ENCODE measurements around the gene PPP5C. TPM values are rescaled to one million over a fixed set of nuclear protein-coding genes. Genes with fewer than 3 reads are reported as not detected.
A peak's percentile ranks its signal among the peaks of the same experiment; 100 is the strongest.

The PPP5C gene
- total and polyA plus RNA-seq, 3 experiments from 2014 or later: 38.7 to 124 (median 124) TPM

- Histone ChIP-seq H3K36me3 (ENCODE audit: insufficient read depth, low read length) (peaks cover 15% of the 10 kb centered on the region), H3K27ac (ENCODE audit: low read depth, low read length) (peak overlapping the region; percentile 48), H3K27me3 (ENCODE audit: insufficient read depth, low read length, poor library complexity, severe bottlenecking) (no peaks in the 10 kb centered on the region), H3K9me3 (ENCODE audit: low read length) (no peaks in the 10 kb centered on the region), H3K4me1 (ENCODE audit: insufficient read depth, low read length) (peaks cover 52% of the 10 kb centered on the region), H3K4me3 (ENCODE audit: low read length) (peak overlapping the region; percentile 51)
- peaks cover 0 to 5% of the 10 kb centered on the region in 2 donors for H3K27me3 Mint-ChIP-seq
- H3K4me1 Mint-ChIP-seq: peaks cover 58 to 85% (median 65%) of the 10 kb centered on the region in 3 donors
- DNase-seq: no peak
- peak overlapping the region; percentile 83 to 98 (median 88) for H3K27ac Mint-ChIP-seq
- peaks cover 0 to 33% (median 0%) of the 10 kb centered on the region in 3 donors for H3K36me3 Mint-ChIP-seq
- CTCF ChIA-PET: interaction anchor here (1.5 kb wide), 1 partner anchor 21 kb away, joined by 3 read pairs; no protein-coding TSS in a partner anchor
- H3K4me3 Mint-ChIP-seq: peak overlapping the region; percentile 66 to 94 (median 78)
- H3K9me3 Mint-ChIP-seq: no peaks in the 10 kb centered on the region
- POLR2A ChIA-PET: no interaction called here
Measured at GRCh38 chr19:46350029-46350757, 3.3 kb downstream of the PPP5C start.

- DNase-seq: peak in 2 of 5 donors; percentile 8 to 24
- H3K36me3 ChIP-seq (ENCODE audit: insufficient read depth, low read length): peaks cover 15% of the 10 kb centered on the region
- H3K27ac ChIP-seq (ENCODE audit: low read depth, low read length): peak overlapping the region; percentile 48
- Mint-ChIP-seq H3K27me3 (peaks cover 0 to 2% of the 10 kb centered on the region in 2 donors), H3K36me3 (peaks cover 0 to 39% (median 1%) of the 10 kb centered on the region in 3 donors), H3K9me3 (no peaks in the 10 kb centered on the region), H3K4me3 (peak overlapping the region; percentile 66 to 94 (median 78)), H3K27ac (peak overlapping the region; percentile 74 to 98 (median 88)), H3K4me1 (peaks cover 62 to 86% (median 66%) of the 10 kb centered on the region in 3 donors)
- peak overlapping the region; percentile 51 for H3K4me3 ChIP-seq (ENCODE audit: low read length)
- H3K9me3 ChIP-seq (ENCODE audit: low read length): no peaks in the 10 kb centered on the region
- POLR2A ChIA-PET: no interaction called here
- no peaks in the 10 kb centered on the region for H3K27me3 ChIP-seq (ENCODE audit: insufficient read depth, low read length, poor library complexity, severe bottlenecking)
- peaks cover 52% of the 10 kb centered on the region for H3K4me1 ChIP-seq (ENCODE audit: insufficient read depth, low read length)
- CTCF ChIA-PET: interaction anchor here (1.5 kb wide), 1 partner anchor 21 kb away, joined by 3 read pairs; no protein-coding TSS in a partner anchor
Measured at GRCh38 chr19:46350758-46351159, 3.9 kb downstream of the PPP5C start.

- H3K36me3 Mint-ChIP-seq: peaks cover 0 to 43% (median 1%) of the 10 kb centered on the region in 3 donors
- CTCF ChIA-PET: interaction anchor here (1.0 to 1.5 kb wide), 2 partner anchors 20 to 44 kb away, joined by 3 to 4 read pairs; no protein-coding TSS in a partner anchor
Measured at GRCh38 chr19:46351241-46352041, 4.6 kb downstream of the PPP5C start.

GRCh38 chr19:46353730-46354528 lies 7.0 kb downstream of the PPP5C start:
- Mint-ChIP-seq H3K27ac (peak overlapping the region in 3 of 8 donors; percentile 10 to 47 (median 16)), H3K4me3 (no peak overlapping the region), H3K36me3 (peaks cover 0 to 53% (median 3%) of the 10 kb centered on the region in 3 donors), H3K9me3 (no peaks in the 10 kb centered on the region), H3K27me3 (no peaks in the 10 kb centered on the region), H3K4me1 (peaks cover 52 to 85% (median 67%) of the 10 kb centered on the region in 3 donors)
- no peak overlapping the region for H3K4me3 ChIP-seq (ENCODE audit: low read length)
- no peak for DNase-seq
- H3K27ac ChIP-seq (ENCODE audit: low read depth, low read length): no peak overlapping the region
- ChIA-PET POLR2A (interaction anchor here (0.6 kb wide), 1 partner anchor 58 kb away, joined by 3 read pairs; no protein-coding TSS in a partner anchor), CTCF (interaction anchor here (1.1 kb wide), 1 partner anchor 54 kb away, joined by 3 read pairs; no protein-coding TSS in a partner anchor)
- H3K36me3 ChIP-seq (ENCODE audit: insufficient read depth, low read length): peaks cover 19% of the 10 kb centered on the region
- peaks cover 33% of the 10 kb centered on the region for H3K4me1 ChIP-seq (ENCODE audit: insufficient read depth, low read length)
- H3K27me3 ChIP-seq (ENCODE audit: insufficient read depth, low read length, poor library complexity, severe bottlenecking): no peaks in the 10 kb centered on the region
- H3K9me3 ChIP-seq (ENCODE audit: low read length): no peaks in the 10 kb centered on the region

More at GRCh38 chr19:46351241-46352041, 4.6 kb downstream of the PPP5C start:
- H3K36me3 ChIP-seq (ENCODE audit: insufficient read depth, low read length): peaks cover 15% of the 10 kb centered on the region
- Mint-ChIP-seq H3K9me3 (no peaks in the 10 kb centered on the region), H3K27ac (peak overlapping the region; percentile 74 to 98 (median 88)), H3K4me1 (peaks cover 59 to 87% (median 66%) of the 10 kb centered on the region in 3 donors), H3K4me3 (peak overlapping the region; percentile 66 to 94 (median 78)), H3K27me3 (no peaks in the 10 kb centered on the region)
- H3K4me1 ChIP-seq (ENCODE audit: insufficient read depth, low read length): peaks cover 49% of the 10 kb centered on the region
- peak overlapping the region; percentile 51 for H3K4me3 ChIP-seq (ENCODE audit: low read length)
- POLR2A ChIA-PET: no interaction called here
- H3K27ac ChIP-seq (ENCODE audit: low read depth, low read length): peak overlapping the region; percentile 48
- peak in 2 of 5 donors; percentile 10 to 32 for DNase-seq
- H3K9me3 ChIP-seq (ENCODE audit: low read length): no peaks in the 10 kb centered on the region
- no peaks in the 10 kb centered on the region for H3K27me3 ChIP-seq (ENCODE audit: insufficient read depth, low read length, poor library complexity, severe bottlenecking)

- H3K4me1 ChIP-seq (ENCODE audit: insufficient read depth, low read length): peaks cover 19% of the 10 kb centered on the region
- no peak overlapping the region for H3K27ac ChIP-seq (ENCODE audit: low read depth, low read length)
- Mint-ChIP-seq H3K4me1 (peaks cover 43 to 82% (median 58%) of the 10 kb centered on the region in 3 donors), H3K27me3 (no peaks in the 10 kb centered on the region), H3K27ac (peak overlapping the region in 6 of 8 donors; percentile 11 to 88 (median 68)), H3K9me3 (no peaks in the 10 kb centered on the region), H3K4me3 (no peak overlapping the region), H3K36me3 (peaks cover 0 to 54% (median 3%) of the 10 kb centered on the region in 3 donors)
- no peak overlapping the region for H3K4me3 ChIP-seq (ENCODE audit: low read length)
- H3K9me3 ChIP-seq (ENCODE audit: low read length): no peaks in the 10 kb centered on the region
- DNase-seq: no peak
- CTCF ChIA-PET: no interaction called here
- peaks cover 19% of the 10 kb centered on the region for H3K36me3 ChIP-seq (ENCODE audit: insufficient read depth, low read length)
- no peaks in the 10 kb centered on the region for H3K27me3 ChIP-seq (ENCODE audit: insufficient read depth, low read length, poor library complexity, severe bottlenecking)
- POLR2A ChIA-PET: no interaction called here
Measured at GRCh38 chr19:46355234-46356148, 8.6 kb downstream of the PPP5C start.

- H3K9me3 Mint-ChIP-seq: no peaks in the 10 kb centered on the region
- Histone ChIP-seq H3K4me1 (ENCODE audit: insufficient read depth, low read length) (peaks cover 16% of the 10 kb centered on the region), H3K9me3 (ENCODE audit: low read length) (no peaks in the 10 kb centered on the region), H3K27ac (ENCODE audit: low read depth, low read length) (no peak overlapping the region), H3K4me3 (ENCODE audit: low read length) (no peak overlapping the region), H3K36me3 (ENCODE audit: insufficient read depth, low read length) (peaks cover 19% of the 10 kb centered on the region), H3K27me3 (ENCODE audit: insufficient read depth, low read length, poor library complexity, severe bottlenecking) (no peaks in the 10 kb centered on the region)
- peaks cover 0 to 1% of the 10 kb centered on the region in 2 donors for H3K27me3 Mint-ChIP-seq
- H3K27ac Mint-ChIP-seq: peak overlapping the region in 2 of 8 donors; percentile 17 to 64
- no peak for DNase-seq
- CTCF ChIA-PET: no interaction called here
- H3K4me1 Mint-ChIP-seq: peaks cover 39 to 79% (median 52%) of the 10 kb centered on the region in 3 donors
- no peak overlapping the region for H3K4me3 Mint-ChIP-seq
- POLR2A ChIA-PET: no interaction called here
- H3K36me3 Mint-ChIP-seq: peaks cover 0 to 58% (median 3%) of the 10 kb centered on the region in 3 donors
Measured at GRCh38 chr19:46356149-46357055, 9.5 kb downstream of the PPP5C start.

Measured in CD8-positive, alpha-beta memory T cell (primary cell).